Amygdala (tissue), 56 donors: ENCODE measurements around the gene KDM6A.

ENCODE experiments used
- DNase-seq, 56 donors: peaks; one replicate each; lab custom pipeline; 2025; lab: John Stamatoyannopoulos, UW

Gene KDM6A

DNA sequence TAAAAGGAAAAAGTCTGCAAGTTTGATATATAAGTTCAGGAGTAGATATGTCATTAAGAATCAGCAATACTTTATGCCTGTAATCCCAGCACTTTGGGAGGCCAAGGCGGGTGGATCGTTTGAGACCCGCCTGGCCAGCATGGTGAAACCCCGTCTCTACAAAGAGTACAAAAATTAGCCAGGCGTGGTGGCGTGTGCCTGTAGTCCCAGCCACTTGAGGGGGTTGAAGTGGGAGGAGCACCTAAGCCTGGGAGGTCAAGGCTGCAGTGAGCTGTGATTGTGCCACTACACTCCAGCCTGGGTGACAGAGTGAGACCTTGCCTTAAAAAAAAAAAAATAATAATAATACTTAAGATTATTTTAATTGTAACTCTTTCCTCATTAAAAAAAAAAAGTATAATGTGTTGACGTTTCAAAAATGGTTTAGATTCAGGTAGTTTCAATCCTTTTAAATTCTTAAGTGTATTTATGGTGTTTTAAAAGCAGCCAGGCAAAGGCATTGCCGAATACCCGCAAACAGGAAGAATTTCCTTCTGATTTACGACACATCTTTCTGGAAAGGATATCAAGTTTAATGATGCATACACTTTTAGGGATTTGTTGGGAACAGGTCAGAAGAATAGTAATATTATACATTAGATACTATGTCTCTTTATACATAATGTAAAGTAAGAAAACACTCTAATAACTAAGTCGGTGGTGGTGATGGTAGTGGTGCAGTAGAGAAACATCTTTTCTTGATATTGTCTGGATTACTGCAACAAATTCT, 80.9 kb downstream of the KDM6A start:
- no peak for DNase-seq

DNA sequence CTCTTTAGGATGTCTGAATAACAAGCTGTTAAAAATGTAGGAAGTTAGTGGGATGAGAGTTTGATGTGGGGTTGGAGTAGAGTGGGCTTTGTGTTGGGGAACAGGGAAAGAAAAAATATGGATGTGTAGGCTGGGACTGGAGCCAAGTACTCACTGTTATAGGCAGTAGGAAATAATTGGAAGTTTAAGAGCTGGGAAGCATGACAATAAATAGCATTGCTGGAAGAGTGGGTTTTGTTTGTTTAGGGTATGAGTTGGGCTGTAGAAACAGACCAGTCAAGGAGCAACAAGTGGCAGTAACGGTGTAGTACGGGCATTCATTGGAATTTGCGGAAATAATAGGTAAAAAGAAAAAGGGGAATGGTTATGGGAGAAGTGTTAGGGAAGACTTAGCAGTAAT, 81.6 kb downstream of the KDM6A start:
- no peak for DNase-seq

DNA sequence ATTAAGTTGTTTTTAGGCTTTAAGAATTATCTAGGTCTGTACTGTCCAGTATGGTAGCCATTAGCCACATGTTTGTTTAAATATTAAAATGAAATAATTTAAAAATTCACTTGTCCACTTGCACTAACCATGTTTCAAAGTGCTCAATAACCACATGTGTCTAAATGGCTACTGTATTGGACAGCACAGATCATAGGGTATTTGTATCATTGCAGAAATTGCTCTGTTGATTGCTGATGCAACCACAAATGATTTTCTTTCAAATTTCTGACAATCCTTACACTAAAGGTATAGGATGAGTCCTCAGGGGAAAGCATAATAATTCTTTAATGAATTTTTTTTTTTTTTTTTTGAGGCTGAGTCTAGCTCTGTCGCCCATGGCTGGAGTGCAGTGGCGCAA, 84.9 kb downstream of the KDM6A start:
- no peak for DNase-seq

DNA sequence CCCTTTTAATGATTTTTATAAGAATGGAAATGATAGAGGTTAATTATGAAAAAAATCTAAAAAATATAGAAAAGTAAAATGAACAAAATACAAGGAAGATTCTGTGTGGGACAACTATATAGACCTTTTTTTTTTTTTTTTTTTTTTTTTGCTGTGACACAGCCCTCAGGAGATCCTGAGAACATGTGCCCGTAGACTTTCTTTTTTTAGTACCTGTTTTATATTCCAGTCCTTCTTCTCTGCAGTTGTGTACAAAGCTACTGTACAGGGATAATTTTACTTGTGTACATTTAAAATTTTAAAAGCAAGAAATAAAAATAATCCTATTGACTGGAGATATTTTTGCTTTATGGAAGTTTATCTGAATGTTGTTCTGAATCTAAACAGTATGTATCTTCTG, 85.5 kb downstream of the KDM6A start:
- no peak for DNase-seq

DNA sequence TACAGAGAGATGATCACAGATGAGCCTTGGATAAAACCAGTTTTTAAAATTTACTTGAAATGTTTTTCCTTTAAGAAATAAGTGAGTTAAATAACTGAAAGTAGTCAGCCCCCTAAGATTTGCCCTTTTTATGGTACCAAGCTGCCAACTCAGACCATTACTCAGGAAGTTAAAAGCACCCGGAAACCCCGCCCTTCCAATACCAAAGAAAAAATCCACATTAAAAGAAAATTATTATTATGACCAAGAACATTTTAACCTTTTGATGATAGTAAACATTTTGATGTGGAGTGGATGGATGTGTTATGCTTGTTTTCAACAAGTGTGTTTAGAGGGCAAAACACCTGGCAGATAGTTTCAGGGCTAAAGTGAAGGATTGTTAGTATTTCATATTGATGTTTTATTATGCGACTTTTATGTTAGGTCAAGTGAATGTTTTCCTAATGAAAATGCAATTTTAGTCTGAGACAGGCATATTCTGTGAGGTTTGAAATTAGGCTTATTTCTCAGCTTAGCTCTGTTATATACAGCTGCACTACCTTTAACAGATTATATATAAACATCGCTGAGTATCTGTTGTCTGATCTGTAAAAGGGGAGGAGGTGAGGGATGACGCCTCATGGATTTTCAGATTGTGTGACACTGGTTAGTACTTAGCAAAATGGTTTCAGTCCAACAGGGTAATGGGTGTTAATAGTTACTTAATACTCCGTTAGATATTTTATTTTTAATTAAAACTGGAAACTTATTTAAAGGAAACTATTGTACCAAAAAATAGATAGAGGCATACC, 89.0 kb downstream of the KDM6A start:
- DNase-seq, result no peak

DNA sequence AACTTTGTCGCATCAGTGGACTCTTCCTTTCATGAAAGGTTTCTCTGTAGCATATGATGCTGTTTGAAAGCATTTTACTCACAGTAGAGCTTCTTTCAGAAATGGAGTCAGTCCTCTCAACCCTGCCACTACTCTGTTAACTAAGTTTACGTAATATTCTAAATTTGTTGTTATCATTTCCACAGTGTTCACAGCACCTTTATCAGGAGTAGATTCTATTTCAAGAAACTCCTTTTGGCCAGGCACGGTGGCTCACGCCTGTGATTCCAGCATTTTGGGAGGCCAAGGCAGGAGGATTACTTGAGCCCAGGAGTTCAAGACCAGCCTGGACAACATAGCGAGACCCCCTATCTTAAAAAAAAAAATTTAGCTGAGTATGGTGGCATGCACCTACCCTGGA, 90.0 kb downstream of the KDM6A start:
- no peak for DNase-seq

DNA sequence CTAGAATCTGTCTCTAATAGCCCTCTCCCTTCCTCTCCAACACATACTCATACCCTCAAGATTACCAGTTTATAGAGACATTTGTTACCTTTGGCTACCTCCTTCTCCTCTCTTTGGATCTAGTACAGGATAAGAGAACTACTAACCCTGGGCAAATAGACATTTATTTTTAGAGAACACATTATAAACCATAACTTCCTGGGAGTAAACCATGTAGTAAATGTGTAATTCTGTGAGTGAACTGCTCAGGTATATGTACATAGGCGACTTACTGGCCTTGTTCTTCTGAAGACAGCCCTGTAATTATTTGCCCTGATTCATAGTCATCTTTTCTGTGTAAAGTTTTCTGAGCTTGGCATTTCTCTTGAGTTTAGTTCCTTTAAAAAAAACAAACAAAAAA, 94.2 kb downstream of the KDM6A start:
- no peak for DNase-seq

DNA sequence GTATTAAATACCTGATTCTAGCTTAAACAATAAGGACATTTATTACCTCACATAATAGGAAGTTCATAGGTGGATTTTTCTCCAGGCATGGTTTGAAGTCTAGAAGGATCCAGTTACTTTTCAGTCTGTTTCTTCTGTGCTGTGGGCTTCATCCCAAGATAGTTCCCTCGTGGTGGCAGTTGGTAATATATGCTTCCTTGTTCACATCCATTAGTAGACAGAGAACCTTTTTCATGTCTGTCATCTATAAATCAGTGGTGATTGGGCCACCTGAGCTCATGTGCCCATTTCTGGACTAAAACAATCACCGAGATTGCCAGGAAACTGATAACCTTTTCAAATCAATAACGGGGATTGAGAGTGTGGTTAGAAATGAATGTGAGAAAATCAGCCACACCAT, 97.7 kb downstream of the KDM6A start:
- no peak for DNase-seq

DNA sequence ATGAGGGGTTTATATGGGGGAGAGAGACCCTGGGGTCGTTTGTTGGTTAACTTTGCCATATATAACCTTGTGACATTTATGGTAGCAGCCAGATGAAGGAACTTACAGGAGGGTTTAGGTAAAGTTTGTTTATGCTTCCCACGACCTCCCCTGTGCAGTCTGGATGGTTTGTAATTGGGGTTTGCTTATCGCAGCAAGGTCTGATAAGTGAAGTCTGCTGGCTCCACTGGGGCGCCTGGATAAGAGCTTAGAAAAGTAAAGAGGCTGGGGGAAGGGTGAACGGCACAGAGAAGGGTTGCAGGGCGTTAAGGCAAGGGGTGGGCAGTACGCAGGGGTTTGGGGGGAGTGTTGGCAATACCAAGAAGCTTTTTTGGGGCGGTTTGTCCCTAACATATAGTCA, 98.7 kb downstream of the KDM6A start:
- DNase-seq, result no peak

DNA sequence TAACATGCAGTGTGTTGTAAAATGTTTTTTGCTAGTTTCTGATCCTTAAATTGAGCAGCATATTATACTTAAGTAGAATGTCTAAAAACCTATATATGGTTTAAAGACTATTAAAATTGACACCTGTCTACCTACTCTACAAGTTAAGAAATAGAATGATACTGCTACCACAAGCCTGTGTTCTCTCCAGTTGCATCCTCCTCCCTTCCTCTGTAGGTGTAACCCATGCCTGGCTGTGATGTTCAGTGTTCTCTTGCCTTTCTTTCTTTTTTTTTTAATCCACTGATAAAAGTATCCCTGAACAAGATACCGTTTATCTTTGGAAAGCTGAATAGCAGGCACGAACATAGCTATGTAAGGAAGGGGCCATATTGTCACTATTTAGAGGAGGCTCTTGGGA, 99.1 kb downstream of the KDM6A start:
- DNase-seq, result no peak

DNA sequence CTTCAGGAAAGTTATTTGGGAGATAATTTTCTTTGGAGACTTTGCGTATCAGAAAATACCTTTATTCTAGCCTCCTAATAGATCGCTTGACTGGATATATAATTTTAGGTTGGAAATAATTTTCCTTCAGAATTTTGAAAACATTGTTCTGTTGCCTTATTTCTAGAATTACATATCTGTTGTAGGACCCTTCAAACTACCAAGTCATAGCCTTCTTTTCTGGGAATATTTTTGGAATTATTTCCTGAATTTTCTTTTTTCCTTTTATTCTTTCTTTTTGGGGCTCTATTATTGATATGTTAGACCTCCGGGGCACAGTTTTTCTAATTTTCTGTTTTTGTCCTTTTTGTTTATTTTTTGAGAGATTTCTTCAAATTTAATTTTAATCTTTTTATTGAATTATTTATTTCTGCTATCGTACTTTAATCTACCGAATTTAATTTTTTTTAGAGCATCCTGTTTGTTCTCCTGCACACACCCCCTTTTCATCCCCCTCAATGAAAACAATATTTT, 100.5 kb downstream of the KDM6A start:
- DNase-seq, result no peak

DNA sequence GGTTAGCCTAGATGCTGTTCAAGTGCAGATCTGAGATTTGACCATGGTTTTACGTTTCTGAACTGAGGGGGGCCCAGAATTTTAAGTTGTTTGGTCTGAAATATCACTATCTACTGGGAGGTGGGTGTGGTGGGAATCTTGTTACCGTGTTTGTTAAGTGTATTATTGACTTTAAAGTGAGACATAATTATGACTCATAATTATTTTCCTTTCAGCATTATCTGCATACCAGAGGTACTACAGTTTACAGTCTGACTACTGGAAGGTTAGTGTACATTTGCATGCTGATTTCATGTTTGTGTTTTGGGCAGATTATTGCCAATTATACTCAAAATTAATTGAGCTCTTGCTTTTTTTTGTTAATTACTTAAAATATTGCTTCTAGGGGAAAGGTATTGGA, 101.5 kb downstream of the KDM6A start:
- DNase-seq, result no peak

DNA sequence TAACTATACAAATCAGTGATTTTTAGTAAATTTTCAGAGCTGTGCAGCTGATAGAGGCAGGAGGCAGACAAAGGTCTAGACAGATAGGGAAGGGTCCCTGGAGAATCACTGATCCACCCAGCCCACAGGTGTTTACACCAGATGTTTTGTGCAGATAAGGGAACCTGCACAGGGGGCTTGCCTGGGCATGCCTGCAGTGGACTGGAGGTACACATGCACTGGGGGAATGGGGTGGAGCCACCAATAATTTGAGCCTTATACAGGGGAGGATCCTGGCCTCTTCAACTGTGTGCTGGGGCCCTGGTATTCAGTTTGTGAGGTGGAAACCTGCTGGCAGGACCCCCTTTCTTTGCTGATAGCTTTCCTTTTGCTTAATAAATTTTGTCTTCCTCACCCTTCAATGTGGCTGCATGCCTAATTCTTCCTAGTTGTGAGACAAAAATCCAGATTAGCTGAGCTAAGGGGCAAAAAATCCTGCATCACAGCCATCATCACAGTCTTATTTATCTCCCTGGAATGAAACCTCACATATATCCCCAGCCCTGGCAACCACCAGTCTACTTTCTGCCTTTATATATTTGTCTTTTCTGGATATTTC, 102.8 kb downstream of the KDM6A start:
- DNase-seq, result no peak

DNA sequence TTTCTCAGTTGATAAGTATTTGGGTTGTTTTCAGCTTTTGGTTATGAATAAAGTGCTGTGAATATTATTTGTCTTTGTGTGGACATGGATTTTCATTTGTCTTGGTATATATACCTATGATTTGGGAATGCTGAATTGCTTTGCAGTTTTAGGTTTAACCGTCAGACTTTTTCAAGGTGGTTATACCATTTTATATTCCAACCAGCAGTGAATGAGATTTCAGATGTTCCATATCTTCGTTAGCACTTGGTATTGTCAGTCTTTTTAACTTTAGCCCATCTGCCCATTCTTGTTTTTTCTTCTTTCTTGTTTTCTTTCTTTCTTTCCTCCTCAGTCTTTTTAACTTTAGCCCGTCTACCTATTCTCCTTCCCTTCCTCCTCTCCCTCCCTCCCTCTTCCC, 106.0 kb downstream of the KDM6A start:
- no peak for DNase-seq

DNA sequence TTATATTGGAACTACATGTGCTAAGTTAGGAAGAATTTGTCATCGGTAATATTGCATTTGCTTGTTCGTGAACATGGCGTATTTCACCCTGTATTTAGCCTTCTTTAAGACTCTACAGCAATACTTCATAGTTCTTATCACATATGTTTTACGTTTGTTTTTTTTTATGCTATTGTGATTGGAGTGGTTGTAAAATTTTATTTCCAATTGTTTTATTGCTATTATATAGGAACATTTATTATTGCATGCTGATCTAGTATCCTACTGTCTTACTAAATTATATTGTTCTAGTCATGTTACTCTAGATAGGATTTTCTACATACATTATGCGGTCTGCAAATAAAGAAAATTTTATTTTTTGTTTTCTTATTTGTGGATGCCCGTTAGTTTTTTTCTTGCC, 107.4 kb downstream of the KDM6A start:
- no peak for DNase-seq

DNA sequence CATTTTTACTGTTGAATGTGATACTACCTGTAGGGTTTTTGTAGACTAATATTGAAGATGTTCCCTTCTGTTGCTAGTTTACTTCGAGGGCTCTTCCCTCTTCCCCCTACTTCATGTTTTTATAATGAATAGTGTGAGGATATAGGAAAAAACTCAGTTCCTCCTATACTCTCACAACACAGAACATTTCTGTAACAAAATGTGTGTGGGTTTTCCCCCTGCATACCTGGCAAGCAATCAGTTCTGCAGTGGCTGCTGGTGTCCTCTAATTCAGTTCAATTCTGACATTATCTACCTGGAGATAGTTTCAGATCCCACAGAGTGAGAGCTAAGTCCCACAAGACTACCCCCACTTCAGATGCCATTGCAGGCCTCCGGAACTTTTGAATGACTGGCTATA, 107.9 kb downstream of the KDM6A start:
- DNase-seq, result no peak

DNA sequence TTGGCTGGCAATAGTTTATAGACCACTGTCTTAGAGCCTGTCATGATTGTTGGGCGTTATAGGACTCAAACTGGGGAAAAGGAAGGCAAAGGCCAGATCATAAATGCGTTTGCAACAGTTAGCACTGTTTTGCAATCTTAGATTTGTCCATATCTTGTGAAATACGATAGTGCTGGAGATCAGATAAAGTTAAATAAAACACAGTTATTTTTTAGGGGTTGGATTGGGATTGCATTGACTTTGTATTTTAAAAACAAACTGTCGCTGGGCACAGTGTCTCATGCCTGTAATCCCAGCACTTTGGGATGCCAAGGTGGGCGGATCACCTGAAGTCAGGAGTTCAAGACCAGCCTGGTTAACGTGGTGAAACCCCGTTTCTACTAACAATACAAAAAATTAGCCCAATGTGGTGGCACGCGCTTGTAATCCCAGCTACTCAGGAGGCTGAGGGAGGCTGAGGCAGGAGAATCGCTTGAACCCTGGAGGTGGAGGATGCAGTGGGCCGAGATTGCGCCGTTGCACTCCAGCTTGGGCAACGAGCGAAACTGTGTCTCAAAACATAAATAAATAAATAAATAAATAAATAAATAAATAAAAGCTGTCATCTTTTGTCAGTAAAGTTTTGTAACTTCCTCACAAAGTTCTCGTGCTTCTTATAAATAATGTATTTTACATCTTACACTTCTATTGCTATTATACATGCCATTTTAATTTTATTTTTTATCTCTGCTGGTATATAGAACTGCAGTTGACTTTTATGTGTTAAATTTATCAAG, 117.2 kb downstream of the KDM6A start:
- no peak for DNase-seq

DNA sequence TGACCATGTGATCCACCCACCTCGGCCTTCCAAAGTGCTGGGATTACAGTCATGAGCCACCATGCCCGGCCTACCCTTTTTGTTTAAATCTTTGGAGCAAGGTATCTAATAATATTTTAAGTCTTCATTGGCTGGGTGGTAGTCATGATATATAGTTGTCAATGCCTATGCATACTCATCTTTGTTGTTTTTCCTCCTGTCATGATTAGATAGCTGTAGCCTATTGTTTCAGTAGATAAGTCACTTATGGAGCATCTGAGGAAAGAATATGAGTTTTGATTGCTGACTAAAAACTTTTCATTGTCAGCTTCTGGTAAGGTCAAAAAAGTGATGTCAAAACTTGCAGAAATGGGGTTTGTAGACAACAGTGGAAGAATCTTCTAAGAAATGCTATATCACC, 119.8 kb downstream of the KDM6A start:
- no peak for DNase-seq

DNA sequence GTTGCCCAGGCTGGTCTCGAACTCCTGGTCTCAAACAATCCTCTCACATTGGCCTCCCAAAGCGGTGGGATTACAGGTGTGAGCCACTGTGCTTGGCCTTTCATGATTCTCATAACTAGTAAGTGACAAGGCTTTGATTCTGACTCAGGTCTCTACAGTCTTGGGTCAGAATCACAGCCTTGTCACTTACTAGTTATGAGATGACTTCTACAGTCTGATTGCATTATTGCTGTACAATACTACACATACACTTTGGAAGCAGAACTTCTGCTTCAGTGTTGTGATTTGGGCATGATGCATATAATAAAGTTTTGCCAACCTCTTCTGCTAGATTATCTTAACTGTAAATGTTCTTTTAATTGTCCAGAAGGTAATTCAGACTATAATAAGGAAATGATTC, 123.3 kb downstream of the KDM6A start:
- DNase-seq, result no peak

DNA sequence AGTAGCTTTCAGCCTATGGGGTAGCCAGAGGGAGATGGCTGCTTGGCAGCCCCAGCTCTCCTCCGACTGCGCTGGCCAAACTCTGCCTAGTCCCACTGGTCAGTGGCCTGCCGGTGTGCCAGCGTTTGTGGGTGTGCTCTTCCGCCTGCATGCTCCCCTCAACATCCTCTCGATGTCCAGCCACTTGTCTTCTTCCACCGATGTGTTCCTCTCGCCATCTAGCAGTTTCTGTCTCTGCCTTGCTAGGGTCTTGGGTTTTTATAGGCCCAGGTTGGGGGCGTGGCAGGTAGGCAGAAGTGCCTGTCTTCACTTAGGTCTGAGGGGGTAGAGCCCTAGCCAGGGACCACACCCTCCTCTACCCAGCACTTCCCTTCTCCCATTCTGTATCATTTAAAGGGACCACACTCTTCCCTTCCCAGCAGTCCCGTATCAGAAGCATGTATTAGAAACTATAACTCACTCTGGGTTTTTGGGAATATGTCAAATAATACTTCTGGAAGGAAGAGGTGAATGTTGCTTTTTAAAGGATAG, 124.4 kb downstream of the KDM6A start:
- DNase-seq, result no peak

DNA sequence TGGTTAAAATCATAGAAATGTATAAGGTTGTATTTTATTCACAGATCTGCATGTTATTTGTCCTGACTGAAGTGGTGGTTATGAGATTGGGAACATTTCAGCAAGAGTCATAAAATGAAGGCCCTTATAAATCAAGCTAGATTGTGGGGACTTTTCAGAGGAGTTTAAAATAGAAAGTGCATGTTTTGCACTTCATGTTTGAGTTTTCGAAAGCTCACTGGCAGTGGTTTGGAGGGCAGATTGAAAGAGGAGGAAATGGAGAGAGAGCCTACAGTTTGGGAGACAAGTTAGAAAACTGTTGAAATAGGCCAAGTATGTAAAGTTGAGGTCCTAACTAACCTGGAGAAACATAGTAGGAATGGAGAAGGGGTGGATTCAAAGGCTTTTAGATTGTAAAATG, 124.9 kb downstream of the KDM6A start:
- DNase-seq, result no peak
